ENCODE data around the gene MORN3.
"Not testable (repeated sequence)": the region's sequence is repeated elsewhere in the genome, so short reads cannot be mapped to it uniquely, and the experiment has no call there.

MORN3 gene

GRCh38 chr12:121688966-121689365 is 19.5 kb upstream of the MORN3 start:
- no peak for DNase-seq

DNA sequence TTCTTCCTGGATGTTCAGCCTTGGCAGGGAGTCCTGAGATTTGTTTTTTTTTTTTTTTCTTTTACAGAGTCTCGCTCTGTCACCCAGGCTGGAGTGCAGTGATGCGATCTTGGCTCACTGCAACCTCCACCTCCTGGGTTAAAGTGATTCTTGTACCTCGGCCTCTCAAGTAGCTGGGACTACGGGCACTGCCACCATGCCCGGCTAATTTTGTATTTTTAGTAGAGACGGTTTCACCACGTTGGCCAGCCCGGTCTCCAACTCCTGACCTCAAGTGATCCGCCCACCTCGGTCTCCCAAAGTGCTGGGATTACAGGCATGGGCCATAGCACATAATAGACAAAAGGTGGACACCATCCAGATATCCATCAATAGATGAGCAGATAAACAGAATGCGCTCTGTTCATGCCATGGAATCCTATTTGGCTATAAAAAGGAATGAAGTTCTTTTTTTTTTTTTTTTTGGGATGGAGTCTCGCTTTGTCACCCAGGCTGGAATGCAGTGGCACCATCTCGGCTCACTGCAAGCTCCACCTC is 10.3 kb upstream of the MORN3 start:
- not testable (repeated sequence) for DNase-seq

GRCh38 chr12:121678716-121679300 is 9.4 kb upstream of the MORN3 start:
- no peak for DNase-seq

- no peak for DNase-seq
Measured at GRCh38 chr12:121678305-121678704, 8.9 kb upstream of the MORN3 start.

DNA sequence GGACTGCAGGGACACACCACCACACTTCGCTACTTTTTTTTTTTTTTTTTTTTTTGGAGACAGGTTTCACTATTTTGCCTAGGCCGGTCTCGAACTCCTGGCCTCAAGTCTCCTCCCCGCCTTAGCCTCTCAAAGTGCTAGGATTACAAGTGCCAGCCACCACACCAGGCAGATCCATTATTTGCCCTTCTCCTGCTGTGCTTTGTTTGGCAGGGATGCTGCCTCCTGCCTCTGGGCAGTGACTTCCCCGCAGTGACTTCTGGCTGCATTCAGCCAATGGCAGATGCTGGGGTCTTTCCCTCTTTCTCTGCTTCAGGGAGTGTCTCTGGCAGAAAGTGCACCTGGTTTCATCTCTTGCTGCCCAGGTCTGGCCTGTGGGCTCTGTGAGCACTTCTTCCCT is 6.7 kb upstream of the MORN3 start:
- DNase-seq, result no peak

DNA sequence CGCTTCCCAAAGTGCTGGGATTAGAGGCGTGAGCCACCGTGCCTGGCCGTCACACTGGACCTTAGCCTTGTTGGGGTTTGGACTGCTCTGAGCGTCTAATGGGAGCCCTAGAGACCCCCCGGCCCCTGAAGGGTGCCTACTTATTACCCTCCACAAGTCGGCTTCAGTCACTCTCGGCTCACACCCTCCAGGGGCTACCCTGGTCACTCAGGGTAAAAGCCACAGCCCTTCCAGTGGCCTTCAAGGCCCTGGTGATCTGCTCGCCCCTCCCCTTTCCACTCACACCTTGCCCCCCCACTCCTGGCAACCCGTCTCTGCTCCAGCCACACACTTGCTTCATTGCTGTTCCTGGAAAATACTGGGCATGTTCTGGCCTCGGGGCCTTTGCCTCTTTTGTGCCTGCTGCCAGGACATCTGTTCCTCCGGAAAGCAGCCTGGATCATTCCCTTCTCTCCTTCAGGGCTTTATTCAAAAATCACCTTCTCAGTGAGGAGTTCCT is 3.6 kb upstream of the MORN3 start:
- no peak for DNase-seq

DNA sequence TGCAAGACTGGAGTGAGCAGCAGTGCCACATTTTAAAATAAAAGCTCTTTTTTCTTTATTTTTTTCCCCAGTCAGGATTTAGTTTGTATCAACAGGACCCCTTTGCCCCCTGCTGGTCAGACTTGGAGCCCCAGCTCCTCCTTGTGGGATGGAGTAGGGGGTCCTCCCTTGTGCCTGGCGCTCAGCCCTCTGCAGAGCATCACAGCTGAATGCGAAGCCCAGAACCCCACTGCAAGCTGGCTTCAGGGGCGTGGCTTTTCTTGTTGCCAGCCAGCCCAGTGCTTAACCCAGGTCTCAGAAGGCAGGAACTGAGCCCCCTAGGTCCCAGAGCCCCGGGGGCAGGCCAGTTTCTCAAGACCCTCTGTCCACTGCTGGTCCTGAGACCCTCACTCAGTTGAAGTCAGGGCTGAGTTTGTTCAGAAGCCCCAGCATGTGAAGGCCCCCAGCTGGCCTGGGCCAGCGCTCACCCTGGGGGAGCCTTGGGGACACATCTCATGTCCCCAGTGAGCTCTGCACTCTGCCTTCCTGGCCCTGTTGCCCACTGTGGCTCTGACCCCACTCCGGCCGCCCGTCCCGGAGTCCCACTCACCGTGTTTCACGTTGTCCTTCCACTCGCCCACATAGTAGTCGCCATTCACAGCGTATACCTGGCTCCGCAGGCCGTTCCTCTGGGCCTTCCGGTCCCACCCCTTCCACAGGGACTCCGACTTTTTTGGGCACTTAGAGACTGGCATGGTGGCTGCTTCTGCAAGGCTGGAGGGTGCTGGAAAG is 519 bp downstream of the MORN3 start:
- peak; percentile 8 to 38 (median 36) for DNase-seq

DNA sequence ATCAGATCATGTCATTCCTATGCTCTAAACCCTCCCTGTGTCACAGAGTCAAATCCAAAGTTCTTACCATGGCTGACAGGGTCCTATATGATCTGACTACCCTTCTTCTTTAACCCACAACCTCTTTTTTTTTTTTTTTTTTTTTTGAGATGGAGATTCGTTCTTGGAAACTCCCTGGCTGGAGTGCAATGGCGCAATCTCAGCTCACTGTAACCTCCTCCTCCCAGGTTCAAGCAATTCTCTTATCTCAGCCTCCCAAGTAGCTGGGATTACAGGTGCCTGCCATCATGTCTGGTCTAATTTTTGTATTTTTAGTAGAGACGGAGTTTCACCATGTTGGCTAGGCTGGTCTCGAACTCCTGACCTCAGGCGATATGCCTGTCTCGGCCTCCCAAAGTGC is 2.6 kb downstream of the MORN3 start:
- not testable (repeated sequence) for DNase-seq

- no peak for DNase-seq
Measured at GRCh38 chr12:121663610-121663929, 5.9 kb downstream of the MORN3 start.

- DNase-seq, result not testable (repeated sequence)
Measured at GRCh38 chr12:121661353-121662105, 7.9 kb downstream of the MORN3 start.

DNA sequence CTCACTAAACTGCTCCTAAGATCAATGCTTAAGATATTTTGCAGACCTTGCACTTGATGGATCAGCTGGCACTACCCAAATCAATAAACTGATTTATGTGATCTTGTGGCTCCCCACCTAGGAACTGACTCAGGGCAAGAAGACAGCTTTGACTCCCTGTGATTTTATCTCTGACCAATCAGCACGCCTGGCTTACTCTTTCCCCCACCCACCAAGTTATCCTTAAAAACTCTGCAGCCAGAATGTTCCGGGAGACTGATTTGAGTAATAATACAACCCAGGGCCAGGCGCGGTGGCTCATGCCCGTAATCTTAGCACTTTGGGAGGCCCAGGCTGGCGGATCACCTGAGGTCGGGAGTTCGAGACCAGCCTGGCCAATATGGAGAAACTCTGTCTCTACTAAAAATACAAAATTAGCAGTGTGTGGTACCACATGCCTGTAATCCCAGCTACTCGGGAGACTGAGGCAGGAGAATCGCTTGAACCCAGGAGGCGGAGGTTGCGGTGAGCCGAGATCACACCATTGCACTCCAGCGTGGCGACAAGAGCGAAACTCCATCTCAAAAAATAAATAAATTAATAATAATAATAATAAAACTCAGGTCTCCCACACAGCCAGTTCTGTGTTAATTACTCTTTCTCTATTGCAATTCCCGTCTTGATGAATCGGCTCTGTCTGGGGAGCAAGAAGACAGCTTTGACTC is 12.0 kb downstream of the MORN3 start:
- DNase-seq, result no peak

DNA sequence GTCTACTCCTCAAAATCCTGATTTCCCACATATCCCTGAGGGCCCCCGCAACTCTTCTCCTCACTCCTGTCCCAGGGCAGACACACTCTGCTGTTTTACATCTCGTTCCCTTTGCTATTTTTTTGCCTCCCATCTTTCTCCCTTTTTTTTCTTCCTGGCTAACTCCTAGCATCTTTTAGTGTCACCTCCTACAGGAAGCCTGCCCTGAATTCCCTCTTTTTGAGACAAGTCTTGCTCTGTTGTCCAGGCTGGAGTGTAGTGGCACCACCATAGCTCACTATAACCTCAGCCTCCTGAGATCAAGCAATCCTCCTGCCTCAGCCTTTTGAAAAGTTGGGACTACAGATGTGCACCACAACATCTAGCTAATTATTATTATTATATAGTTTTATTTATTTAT is 13.3 kb downstream of the MORN3 start:
- no peak for DNase-seq

GRCh38 chr12:121653999-121654398 is 15.5 kb downstream of the MORN3 start:
- DNase-seq, result no peak

GRCh38 chr12:121652767-121653497 is 16.5 kb downstream of the MORN3 start:
- no peak for DNase-seq

DNA sequence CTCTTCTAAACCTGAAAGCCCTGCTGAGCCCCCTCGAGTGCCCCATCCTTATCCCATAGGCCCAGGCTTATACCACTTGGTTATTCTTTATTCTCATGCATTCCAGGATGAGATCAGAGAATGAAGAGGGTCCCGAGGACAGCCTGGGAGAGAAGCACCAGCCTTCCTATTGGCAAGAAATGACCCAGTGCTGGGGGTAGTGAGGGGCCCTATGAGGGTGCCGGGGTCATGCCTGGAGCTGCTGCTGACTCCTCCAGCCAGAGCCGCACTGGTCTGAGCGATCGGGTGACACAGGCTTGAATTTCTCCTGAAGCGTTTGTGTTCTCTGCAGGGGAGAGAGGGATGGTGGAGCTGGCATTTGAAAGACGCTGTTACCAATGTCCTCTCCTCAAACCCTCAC is 18.1 kb downstream of the MORN3 start:
- DNase-seq, result no peak

DNA sequence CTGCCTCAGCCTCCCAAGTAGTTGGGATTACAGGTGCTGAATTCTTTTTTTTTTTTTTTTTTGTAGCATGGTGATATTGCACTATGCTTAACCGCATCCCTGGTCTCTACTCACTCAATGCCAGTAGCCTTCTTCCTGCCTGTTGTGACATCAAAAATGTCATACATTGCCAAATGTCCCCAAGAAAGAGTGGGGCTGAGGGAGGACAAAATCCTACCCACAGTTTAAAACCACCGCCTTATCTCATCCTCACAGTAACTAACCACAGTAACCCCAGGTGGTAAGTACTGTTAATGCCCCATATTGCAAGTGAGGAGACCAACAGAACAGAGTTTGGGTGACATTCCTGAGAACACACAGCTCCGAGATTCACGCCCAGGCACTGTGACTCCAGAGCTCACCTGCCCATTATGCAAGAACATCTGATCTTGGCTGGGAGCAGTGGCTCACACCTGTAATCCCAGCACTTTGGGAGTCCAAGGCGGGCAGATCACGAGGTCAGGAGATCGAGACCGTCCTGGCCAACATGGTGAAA is 19.6 kb downstream of the MORN3 start:
- DNase-seq, result no peak

- no peak for DNase-seq
Measured at GRCh38 chr12:121649322-121649721, 20.1 kb downstream of the MORN3 start.

- DNase-seq, result no peak
Measured at GRCh38 chr12:121648458-121649028, 20.9 kb downstream of the MORN3 start.

DNA sequence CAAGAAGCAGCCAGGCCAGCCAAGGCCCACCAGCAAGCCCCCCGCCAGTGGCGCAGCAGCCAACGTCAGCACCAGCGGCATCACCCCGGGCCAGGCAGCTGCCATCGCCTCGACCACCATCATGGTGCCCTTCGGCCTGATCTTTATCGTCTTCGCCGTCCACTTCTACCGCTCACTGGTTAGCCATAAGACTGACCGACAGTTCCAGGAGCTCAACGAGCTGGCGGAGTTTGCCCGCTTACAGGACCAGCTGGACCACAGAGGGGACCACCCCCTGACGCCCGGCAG is 28.2 kb downstream of the MORN3 start:
- no peak for DNase-seq

GRCh38 chr12:121638298-121639202 is 30.9 kb downstream of the MORN3 start:
- DNase-seq, result no peak

Data from activated CD4-positive, CD25-positive, alpha-beta regulatory T cell (primary cell).